GM12878 (cell line): Measurements from ENCODE around the gene TRABD2A. TPM values are rescaled to one million over a fixed set of nuclear protein-coding genes. Genes with fewer than 3 reads are reported as not detected.

Source experiments
- ATAC-seq: fragments of 200-7000 bp; cut with Tn5 transposase; 3 replicates; pipeline ENCODE4 v1.9.1; 2020; ENCODE audit warnings: mild to moderate bottlenecking, moderate library complexity
- BruUV-seq: library from RNA; stranded (reverse); fragments of 400-500 nt; replicated peaks from 2 replicates; lab custom pipeline; 2021; lab: Mats Ljungman, UMichigan
- CTCF ChIA-PET: fragments of 300-600 bp; sonication (Branson Sonifier 250); formaldehyde crosslinking; extraction: SDS; loops from one replicate; lab custom pipeline; 2021; ENCODE audit warnings: inconsistent platforms; lab: Yijun Ruan, JAX
- POLR2A ChIA-PET: fragments of 350-600 bp; formaldehyde crosslinking; extraction: SDS; loops from one replicate; lab custom pipeline; 2021; ENCODE audit warnings: inconsistent platforms; lab: Charles Lee
- RAD21 ChIA-PET: fragments of 300-600 bp; sonication (Branson Sonifier 250); formaldehyde crosslinking; loops from one replicate; lab custom pipeline; 2023; ENCODE audit warnings: antibody characterized with exemption; ENCODE audit not compliant: unreplicated experiment; lab: Charles Lee
- SMC1A ChIA-PET: fragments of 300-600 bp; sonication (Branson Sonifier 250); formaldehyde crosslinking; loops from one replicate; lab custom pipeline; 2023; ENCODE audit not compliant: unreplicated experiment, uncharacterized antibody; lab: Charles Lee
- DNase-seq: peaks from one replicate; pipeline ENCODE4 v3.0.0-alpha.2; 2011; ENCODE audit warnings: low read depth, low spot score
- FAIRE-seq: peaks from 3 replicates; lab custom pipeline; 2011; peaks lifted over from hg19 to GRCh38; lab: Jason Lieb, UNC
- H2AFZ ChIP-seq: 2 replicates; pipeline ENCODE4 v1.6.0; 2011; ENCODE audit warnings: low read depth, low read length, control low read depth; ENCODE audit not compliant: control insufficient read depth
- H3K27ac ChIP-seq: 2 replicates; pipeline ENCODE4 v1.5.1; 2011; ENCODE audit warnings: control low read depth; ENCODE audit not compliant: control insufficient read depth, insufficient read depth
- H3K27me3 ChIP-seq, 2 experiments: replicated peaks in 1 of 2; 2 replicates each; pipeline versions ENCODE4 v1.6.0 to v1.6.1; 2011; ENCODE audit warnings: low read length in 1 of 2; ENCODE audit not compliant: control insufficient read depth in 2 of 2, insufficient read depth in 2 of 2
- H3K36me3 ChIP-seq, 2 experiments: 2 replicates each; pipeline ENCODE4 v1.5.1; 2011; ENCODE audit warnings: low read length in 1 of 2; ENCODE audit not compliant: control insufficient read depth in 2 of 2, insufficient read depth in 2 of 2
- H3K4me1 ChIP-seq: 2 replicates; pipeline ENCODE4 v1.6.1; 2011; ENCODE audit warnings: mild to moderate bottlenecking, low read length, moderate library complexity, mixed read lengths; ENCODE audit not compliant: control insufficient read depth, insufficient read depth
- H3K4me2 ChIP-seq: 2 replicates; pipeline ENCODE4 v1.6.0; 2011; ENCODE audit warnings: control low read depth; ENCODE audit not compliant: control insufficient read depth, insufficient read depth
- H3K4me3 ChIP-seq: fragments of 200-600 bp; sonication (generic); 2 replicates; pipeline ENCODE4 v1.5.1; 2016
- H3K79me2 ChIP-seq: 2 replicates; pipeline ENCODE4 v1.6.0; 2011; ENCODE audit warnings: low read length; ENCODE audit not compliant: control insufficient read depth, insufficient read depth
- H3K9ac ChIP-seq: 2 replicates; pipeline ENCODE4 v1.8.0; 2011; ENCODE audit warnings: low read length, control low read depth, mixed read lengths; ENCODE audit not compliant: control insufficient read depth, insufficient read depth
- H3K9me3 ChIP-seq: replicated peaks from 3 replicates; pipeline ENCODE4 v1.5.1; 2011; ENCODE audit warnings: mild to moderate bottlenecking, low read length; ENCODE audit not compliant: control insufficient read depth, insufficient read depth
- H4K20me1 ChIP-seq: 2 replicates; pipeline ENCODE4 v1.6.0; 2011; ENCODE audit not compliant: control insufficient read depth, insufficient read depth
- ATF7 ChIP-seq: fragments of 450-650 bp; IDR thresholded peaks from 2 replicates; pipeline ENCODE4 v1.6.1; 2016; ENCODE audit warnings: low read depth, mild to moderate bottlenecking
- CBX5 ChIP-seq: sonication (generic); IDR thresholded peaks from 2 replicates; pipeline ENCODE4 v1.6.1; 2016; ENCODE audit warnings: low read depth, moderate library complexity, mild to moderate bottlenecking, inconsistent platforms
- E4F1 ChIP-seq: fragments of 450-650 bp; IDR thresholded peaks from 2 replicates; pipeline ENCODE4 v1.6.1; 2018; ENCODE audit warnings: borderline replicate concordance, mild to moderate bottlenecking; ENCODE audit not compliant: partially characterized antibody
- EZH2 ChIP-seq: IDR thresholded peaks from 2 replicates; pipeline ENCODE4 v1.6.1; 2012; ENCODE audit warnings: low read depth, mild to moderate bottlenecking, control low read depth, inconsistent platforms, low read length, borderline replicate concordance; ENCODE audit not compliant: control insufficient read depth
- HCFC1 ChIP-seq: fragments of 150-350 bp; IDR thresholded peaks from 2 replicates; pipeline ENCODE4 v1.6.1; 2014; ENCODE audit warnings: low read length
- RB1 ChIP-seq: fragments of 450-650 bp; formaldehyde crosslinking; IDR thresholded peaks from 2 replicates; pipeline ENCODE4 v1.6.1; 2017; ENCODE audit warnings: mild to moderate bottlenecking, borderline replicate concordance
- USF1 ChIP-seq: IDR thresholded peaks from 2 replicates; pipeline ENCODE4 v1.6.1; 2011; ENCODE audit warnings: borderline replicate concordance, low read depth, mild to moderate bottlenecking, moderate library complexity, mixed read lengths, low read length; ENCODE audit not compliant: insufficient read depth; ENCODE audit errors: extremely low read length
- ZBED1 ChIP-seq: IDR thresholded peaks from 2 replicates; pipeline ENCODE4 v1.6.1; 2016; ENCODE audit warnings: borderline replicate concordance
- WGBS: methylation state at CpG from one replicate; pipeline ENCODE4 v1.1.6; 2016; ENCODE audit warnings: low lambda C conversion rate; ENCODE audit not compliant: insufficient replicate concordance, insufficient coverage; ENCODE audit errors: missing lambda C conversion rate; 5-methylcytosine and 5-hydroxymethylcytosine counted together
- in situ Hi-C: fragments of 300-500 bp; cut with MboI; formaldehyde crosslinking; loops from 9 replicates; pipeline ENCODE4 v1.14.3; 2018; ENCODE audit warnings: mixed read lengths
- intact Hi-C: fragments of 100-400 bp; cut with micrococcal nuclease; formaldehyde crosslinking; loops from one replicate; pipeline ENCODE4 v1.14.2; 2022; ENCODE audit not compliant: unreplicated experiment
- polyA plus RNA-seq, 11 experiments: library from polyadenylated mRNA; depleted of rRNA in 4 of 11; unstranded in 6 of 11; stranded (reverse) in 5 of 11; fragments of >200 nt; fragmentation: Nextera tagmentation in 4 of 11; fragmentation: Illumina TruSeq in 1 of 11; extraction: Ambion mirVana in 4 of 11; extraction: Trizol in 1 of 11; gene quantifications; 1 replicate in 1 of 11; 2 replicates in 10 of 11; pipeline versions ENCODE4 v1.2.1 to v1.2.3, GENCODE V29; 2011 to 2016; ENCODE audit warnings: inconsistent platforms in 2 of 11, missing spikeins in 2 of 11, low read depth in 1 of 11
- total RNA-seq, 4 experiments: library from RNA; depleted of rRNA in 3 of 4; stranded (reverse); fragments of >200 nt in 3 of 4; fragmentation: Illumina TruSeq in 1 of 4; extraction: Trizol in 1 of 4; gene quantifications; 2 replicates each; pipeline versions ENCODE4 v1.2.1 to v1.2.3, GENCODE V29; 2013 to 2021

The TRABD2A gene
- total and polyA plus RNA-seq, 10 of the 15 experiments (the other 5 are each of a cell fraction or from before 2014, with no cell fraction given): 1.4 to 7.6 (median 4.1) TPM

GRCh38 chr2:84836215-84836614 is 44.7 kb downstream of the TRABD2A start:
- SMC1A ChIA-PET: interaction anchor here (1.0 kb wide), 1 partner anchor 15 kb away, joined by 3 read pairs; no protein-coding TSS in a partner anchor
- no peak for DNase-seq
- peaks cover 3% of the 10 kb centered on the region; the same call in 2 of the 3 replicates for H3K9me3 ChIP-seq
- H2AFZ ChIP-seq: no peak overlapping the region
- no peak overlapping the region for H3K9ac ChIP-seq
- H3K27ac ChIP-seq: no peak overlapping the region
- POLR2A ChIA-PET: interaction anchor here (0.7 kb wide), 1 partner anchor 232 kb away, joined by 3 read pairs; no protein-coding TSS in a partner anchor
- intact Hi-C loops (no loop called here), in situ Hi-C loops (no loop called here)
- CTCF ChIA-PET: no interaction called here
- no peak overlapping the region for H3K4me3 ChIP-seq
- FAIRE-seq: no peak
- H3K27me3 ChIP-seq: no peaks in the 10 kb centered on the region
- H3K4me1 ChIP-seq: peaks cover 6% of the 10 kb centered on the region
- 3% methylated on average over 2 of the region's 2 CpGs for WGBS
- H3K79me2 ChIP-seq: no peaks in the 10 kb centered on the region
- H3K36me3 ChIP-seq: no peaks in the 10 kb centered on the region
- H4K20me1 ChIP-seq: no peaks in the 10 kb centered on the region
- ATAC-seq: no peak
- no peak overlapping the region for H3K4me2 ChIP-seq
- no TSS peak for BruUV-seq
- RAD21 ChIA-PET: no interaction called here
- TF ChIP-seq CBX5 (peak; percentile 52; the same call in 1 of the 2 replicates), HCFC1 (no peak)

- Histone ChIP-seq H3K27me3 (no peaks in the 10 kb centered on the region), H3K4me1 (peaks cover 6% of the 10 kb centered on the region), H3K36me3 (no peaks in the 10 kb centered on the region), H3K27ac (no peak overlapping the region), H3K4me3 (no peak overlapping the region), H2AFZ (no peak overlapping the region), H4K20me1 (no peaks in the 10 kb centered on the region; the same call in 1 of the 2 replicates), H3K4me2 (no peak overlapping the region), H3K9me3 (peaks cover 3% of the 10 kb centered on the region; the same call in 2 of the 3 replicates), H3K9ac (no peak overlapping the region), H3K79me2 (no peaks in the 10 kb centered on the region)
- no peak for FAIRE-seq
- TF ChIP-seq EZH2 (no peak), ZBED1 (no peak), RB1 (no peak), E4F1 (no peak), ATF7 (no peak), USF1 (no peak)
- in situ Hi-C loops (no loop called here), intact Hi-C loops (no loop called here)
- SMC1A ChIA-PET: interaction anchor here (0.7 to 1.5 kb wide), 3 partner anchors 20 to 465 kb away, joined by 3 to 5 read pairs (median 5); no protein-coding TSS in a partner anchor
- POLR2A ChIA-PET: interaction anchor here (0.6 to 1.4 kb wide), 4 partner anchors 9 to 1954 kb away, joined by 3 to 5 read pairs (median 4); no protein-coding TSS in a partner anchor
- RAD21 ChIA-PET: interaction anchor here (1.4 to 3.5 kb wide), 2 partner anchors 92 kb away, joined by 3 to 12 read pairs; no protein-coding TSS in a partner anchor
- CTCF ChIA-PET: interaction anchor here (0.9 to 1.0 kb wide), 2 partner anchors 49 to 92 kb away, joined by 3 to 4 read pairs; no protein-coding TSS in a partner anchor
- no peak for ATAC-seq
- DNase-seq: no peak
- no TSS peak for BruUV-seq
- 39% methylated on average over 11 of the region's 12 CpGs for WGBS
Measured at GRCh38 chr2:84833481-84834150, 47.3 kb downstream of the TRABD2A start.
